Peyer's patch (tissue), 4 donors: Measurements from ENCODE around the gene MICOS13.

Experiments used
- CTCF ChIP-seq, 6 experiments: fragments of 450-650 bp in 4 of 6; fragments of 200-600 bp in 2 of 6; sonication (generic) in 1 of 6; IDR thresholded peaks; one replicate each; pipeline ENCODE4 v1.5.1; 2017 to 2019; ENCODE audit warnings: antibody characterized with exemption in 6 of 6, mild to moderate bottlenecking in 3 of 6, moderate library complexity in 1 of 6
- POLR2A ChIP-seq, 2 donors: fragments of 450-650 bp; IDR thresholded peaks; one replicate each; pipeline ENCODE4 v1.5.1; 2017; ENCODE audit warnings: antibody characterized with exemption in 2 of 2, mild to moderate bottlenecking in 2 of 2, moderate library complexity in 2 of 2

- TF ChIP-seq POLR2A (IDR thresholded peaks at IDR 0.05) (no peak), CTCF (IDR thresholded peaks at IDR 0.05) (no peak)
Measured at GRCh38 chr19:5632657-5633056, 47.7 kb downstream of the MICOS13 start.
